GM12872 (cell line): Measurements from ENCODE around the gene SIDT1.

Experiments used
- CTCF ChIP-seq: IDR thresholded peaks from 3 replicates; pipeline ENCODE4 v1.5.1; 2011; ENCODE audit warnings: low read depth, mild to moderate bottlenecking, low read length, moderate library complexity; ENCODE audit not compliant: insufficient read depth

The SIDT1 gene

DNA sequence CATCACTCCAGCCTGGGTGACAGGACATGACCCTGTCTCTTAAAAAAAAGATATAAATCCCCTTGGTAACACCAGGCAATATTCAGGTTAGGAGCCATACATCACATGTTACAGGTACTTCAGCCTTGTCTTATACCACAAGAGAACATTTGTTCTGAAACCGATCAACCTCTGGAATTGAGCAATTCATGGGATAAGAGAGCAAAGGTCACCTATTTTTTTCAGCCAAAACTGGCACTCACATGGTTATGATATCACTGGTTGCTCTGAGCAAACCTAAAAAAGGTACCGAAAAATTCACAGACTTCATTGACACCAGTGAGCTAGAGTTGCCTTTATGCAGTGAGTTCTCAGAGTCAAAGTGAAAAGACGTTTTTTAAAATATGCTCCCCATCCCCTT lies 26.5 kb upstream of the SIDT1 start:
- no peak for TF ChIP-seq CTCF

- no peak for TF ChIP-seq CTCF
Measured at GRCh38 chr3:113507501-113508067, 24.8 kb upstream of the SIDT1 start.

- TF ChIP-seq CTCF: no peak
Measured at GRCh38 chr3:113508966-113509365, 23.4 kb upstream of the SIDT1 start.

DNA sequence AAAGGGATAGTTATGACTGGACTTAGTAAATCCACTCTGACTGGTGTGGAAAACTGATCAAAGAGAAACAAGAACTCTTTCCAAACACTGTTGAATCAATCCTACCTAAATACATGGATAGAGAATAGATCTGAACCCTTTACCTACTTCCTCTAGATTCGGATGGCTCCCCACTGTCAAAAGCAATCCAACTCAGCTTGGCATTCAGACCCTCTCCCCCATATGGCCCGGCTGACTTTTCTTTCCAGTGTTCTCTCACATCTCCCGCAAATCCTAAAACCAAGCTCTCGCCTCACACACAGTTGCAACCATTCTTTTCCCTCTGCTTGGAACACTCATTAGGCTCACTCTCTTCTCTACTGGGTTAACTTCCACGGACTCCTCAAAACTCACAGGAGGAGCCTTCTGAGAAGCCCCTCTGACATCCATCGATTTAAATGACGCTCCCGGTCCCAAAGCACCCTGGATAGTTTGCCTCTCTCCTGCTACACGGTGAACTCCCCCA lies 18.0 kb upstream of the SIDT1 start:
- TF ChIP-seq CTCF: no peak

- TF ChIP-seq CTCF: no peak
Measured at GRCh38 chr3:113516115-113516505, 16.2 kb upstream of the SIDT1 start.

DNA sequence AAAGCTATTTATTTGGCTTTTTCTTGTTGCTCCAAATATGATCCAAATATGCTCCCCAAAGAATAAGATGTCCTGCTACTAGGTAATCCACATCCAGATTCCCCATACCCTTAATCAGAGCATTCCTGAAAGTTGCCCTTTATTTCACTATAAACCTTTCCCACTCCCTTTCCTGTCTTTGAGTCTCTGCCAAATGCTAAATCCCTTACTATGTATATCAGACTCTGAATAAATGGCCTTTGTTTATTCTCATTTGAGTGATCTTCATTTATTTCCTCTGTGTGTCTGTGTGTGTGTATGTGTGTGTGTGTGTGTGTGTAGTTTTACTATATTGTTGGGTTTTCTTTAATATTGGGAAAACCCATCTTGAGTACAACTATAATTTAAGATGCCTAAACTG lies 10.4 kb upstream of the SIDT1 start:
- TF ChIP-seq CTCF: no peak

DNA sequence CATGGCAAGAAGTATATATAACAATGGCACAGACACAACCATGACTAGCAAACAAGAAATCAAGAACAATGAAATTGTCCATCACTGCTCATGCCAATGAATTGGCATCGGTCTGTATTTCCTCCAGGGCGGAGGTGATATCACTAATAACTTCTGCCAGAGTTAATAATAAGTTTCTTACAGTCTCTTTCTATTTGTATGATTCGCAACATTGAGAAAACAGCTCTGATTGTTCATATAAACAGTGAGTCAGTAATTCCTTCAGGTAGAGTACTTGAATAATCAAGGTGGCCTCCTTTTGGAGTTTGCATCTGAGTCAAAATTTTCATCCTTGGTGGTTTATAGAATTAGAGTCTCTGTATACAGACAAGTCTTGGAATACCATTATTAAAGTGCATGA lies 9.1 kb upstream of the SIDT1 start:
- no peak for TF ChIP-seq CTCF
